CD14-positive monocyte (primary cell): ENCODE measurements around the gene LOXHD1. TPM values are rescaled to one million over a fixed set of nuclear protein-coding genes. Genes with fewer than 3 reads are reported as not detected.

Experiments used
- DNase-seq, 3 donors: peaks; one replicate each; pipeline ENCODE4 v3.0.0-alpha.2; 2011 to 2022
- H2AFZ ChIP-seq: 2 replicates; pipeline ENCODE4 v1.6.0; 2012; ENCODE audit warnings: mild to moderate bottlenecking, low read depth, low read length, inconsistent platforms; ENCODE audit not compliant: insufficient read depth, poor library complexity, severe bottlenecking
- H3K27ac ChIP-seq, 2 donors: 1 replicate in 1 of 2; 2 replicates in 1 of 2; pipeline ENCODE4 v1.5.1; 2012 to 2013; ENCODE audit warnings: low read length in 2 of 2, control low read depth in 1 of 2, inconsistent platforms in 1 of 2, low read depth in 1 of 2, mild to moderate bottlenecking in 1 of 2
- H3K27me3 ChIP-seq, 2 donors: one replicate each; pipeline versions ENCODE4 v1.6.0 to v1.6.1; 2011 to 2013; ENCODE audit warnings: low read length in 2 of 2; ENCODE audit not compliant: control insufficient read depth in 2 of 2, insufficient read depth in 2 of 2
- H3K36me3 ChIP-seq, 2 donors: replicated peaks in 1 of 2; 1 replicate in 1 of 2; 2 replicates in 1 of 2; pipeline versions ENCODE4 v1.5.1 to v1.6.1; 2012 to 2013; ENCODE audit warnings: low read length in 2 of 2, control low read depth in 1 of 2, inconsistent platforms in 1 of 2, mild to moderate bottlenecking in 1 of 2; ENCODE audit not compliant: insufficient read depth in 2 of 2, control insufficient read depth in 1 of 2
- H3K4me1 ChIP-seq, 2 donors: 1 replicate in 1 of 2; 2 replicates in 1 of 2; pipeline versions ENCODE4 v1.5.1 to v1.6.1; 2012 to 2013; ENCODE audit warnings: low read length in 2 of 2, control low read depth in 1 of 2, inconsistent platforms in 1 of 2, mild to moderate bottlenecking in 1 of 2, moderate library complexity in 1 of 2; ENCODE audit not compliant: insufficient read depth in 2 of 2, control insufficient read depth in 1 of 2
- H3K4me2 ChIP-seq: replicated peaks from 2 replicates; pipeline ENCODE3; 2012; ENCODE audit warnings: low read length, moderate library complexity, mild to moderate bottlenecking; ENCODE audit not compliant: poor library complexity, severe bottlenecking; ENCODE audit errors: extremely low read depth
- H3K4me3 ChIP-seq, 3 experiments: fragments of 200-600 bp in 1 of 3; sonication (generic) in 1 of 3; replicated peaks in 1 of 3; 1 replicate in 2 of 3; 2 replicates in 1 of 3; pipeline ENCODE4 v1.5.1; 2011 to 2013; ENCODE audit warnings: low read length in 3 of 3, mild to moderate bottlenecking in 3 of 3, control low read depth in 2 of 3, low read depth in 2 of 3, inconsistent platforms in 1 of 3, moderate library complexity in 1 of 3
- H3K79me2 ChIP-seq: 2 replicates; pipeline ENCODE4 v1.6.0; 2012; ENCODE audit warnings: mild to moderate bottlenecking, control low read depth, inconsistent platforms, low read length, moderate library complexity; ENCODE audit not compliant: insufficient read depth
- H3K9ac ChIP-seq: 2 replicates; pipeline ENCODE4 v1.6.0; 2017; ENCODE audit warnings: low read length, mild to moderate bottlenecking; ENCODE audit not compliant: insufficient read depth, poor library complexity, severe bottlenecking
- H3K9me3 ChIP-seq, 2 donors: replicated peaks in 1 of 2; 1 replicate in 1 of 2; 2 replicates in 1 of 2; pipeline versions ENCODE4 v1.5.1 to v1.6.1; 2012 to 2013; ENCODE audit warnings: low read length in 2 of 2, control low read depth in 1 of 2; ENCODE audit not compliant: control insufficient read depth in 1 of 2, insufficient read depth in 1 of 2
- H4K20me1 ChIP-seq: 2 replicates; pipeline ENCODE4 v1.6.0; 2012; ENCODE audit warnings: mild to moderate bottlenecking, low read length, control low read depth, moderate library complexity; ENCODE audit not compliant: insufficient read depth
- H3K27ac Mint-ChIP-seq, 7 donors: one replicate each; pipeline ENCODE4 v1.8.0; 2020; ENCODE audit warnings: mild to moderate bottlenecking in 7 of 7, mixed read lengths in 7 of 7, moderate library complexity in 6 of 7, inconsistent platforms in 2 of 7
- H3K27me3 Mint-ChIP-seq, 3 donors: one replicate each; pipeline ENCODE4 v1.8.0; 2021 to 2022; ENCODE audit warnings: low read depth in 3 of 3, mild to moderate bottlenecking in 3 of 3, mixed read lengths in 3 of 3, moderate library complexity in 3 of 3, inconsistent platforms in 1 of 3
- H3K36me3 Mint-ChIP-seq, 2 donors: one replicate each; pipeline ENCODE4 v1.8.0; 2020; ENCODE audit warnings: mixed read lengths in 2 of 2, inconsistent platforms in 1 of 2, mild to moderate bottlenecking in 1 of 2
- H3K4me1 Mint-ChIP-seq: one replicate; pipeline ENCODE4 v1.8.0; 2020; ENCODE audit warnings: mild to moderate bottlenecking, mixed read lengths
- H3K4me3 Mint-ChIP-seq, 2 donors: one replicate each; pipeline ENCODE4 v1.8.0; 2020; ENCODE audit warnings: mild to moderate bottlenecking in 2 of 2, mixed read lengths in 2 of 2, moderate library complexity in 1 of 2
- H3K9me3 Mint-ChIP-seq, 7 donors: one replicate each; pipeline ENCODE4 v1.8.0; 2020 to 2022; ENCODE audit warnings: mixed read lengths in 7 of 7, mild to moderate bottlenecking in 6 of 7, moderate library complexity in 6 of 7, inconsistent platforms in 2 of 7
- WGBS: methylation state at CpG from one replicate; pipeline ENCODE4 v1.1.5; 2013; ENCODE audit warnings: missing lambda C conversion rate; ENCODE audit not compliant: insufficient coverage; 5-methylcytosine and 5-hydroxymethylcytosine counted together
- intact Hi-C, 2 donors: fragments of 100-400 bp; cut with micrococcal nuclease; formaldehyde crosslinking; loops; one replicate each; pipeline versions ENCODE4 v1.15.0 to v1.15.1; 2023
- polyA plus RNA-seq, 3 donors: library from polyadenylated mRNA; depleted of rRNA in 1 of 3; unstranded in 2 of 3; stranded (reverse) in 1 of 3; fragments of 300-500 nt in 2 of 3; fragments of >200 nt in 1 of 3; fragmentation: Illumina TruSeq in 2 of 3; gene quantifications; 1 replicate in 2 of 3; 2 replicates in 1 of 3; pipeline ENCODE4 v1.2.3, GENCODE V29; 2012 to 2021
- TF ChIP-seq, protein P1 (sequence below): fragments of 200-600 bp; IDR thresholded peaks from one replicate; pipeline ENCODE4 v1.8.0; 2022; ENCODE audit warnings: antibody characterized with exemption, mild to moderate bottlenecking

LOXHD1 gene
- polyA plus RNA-seq, 3 donors = 0.33 to 10.9 (median 0.61) TPM

DNA sequence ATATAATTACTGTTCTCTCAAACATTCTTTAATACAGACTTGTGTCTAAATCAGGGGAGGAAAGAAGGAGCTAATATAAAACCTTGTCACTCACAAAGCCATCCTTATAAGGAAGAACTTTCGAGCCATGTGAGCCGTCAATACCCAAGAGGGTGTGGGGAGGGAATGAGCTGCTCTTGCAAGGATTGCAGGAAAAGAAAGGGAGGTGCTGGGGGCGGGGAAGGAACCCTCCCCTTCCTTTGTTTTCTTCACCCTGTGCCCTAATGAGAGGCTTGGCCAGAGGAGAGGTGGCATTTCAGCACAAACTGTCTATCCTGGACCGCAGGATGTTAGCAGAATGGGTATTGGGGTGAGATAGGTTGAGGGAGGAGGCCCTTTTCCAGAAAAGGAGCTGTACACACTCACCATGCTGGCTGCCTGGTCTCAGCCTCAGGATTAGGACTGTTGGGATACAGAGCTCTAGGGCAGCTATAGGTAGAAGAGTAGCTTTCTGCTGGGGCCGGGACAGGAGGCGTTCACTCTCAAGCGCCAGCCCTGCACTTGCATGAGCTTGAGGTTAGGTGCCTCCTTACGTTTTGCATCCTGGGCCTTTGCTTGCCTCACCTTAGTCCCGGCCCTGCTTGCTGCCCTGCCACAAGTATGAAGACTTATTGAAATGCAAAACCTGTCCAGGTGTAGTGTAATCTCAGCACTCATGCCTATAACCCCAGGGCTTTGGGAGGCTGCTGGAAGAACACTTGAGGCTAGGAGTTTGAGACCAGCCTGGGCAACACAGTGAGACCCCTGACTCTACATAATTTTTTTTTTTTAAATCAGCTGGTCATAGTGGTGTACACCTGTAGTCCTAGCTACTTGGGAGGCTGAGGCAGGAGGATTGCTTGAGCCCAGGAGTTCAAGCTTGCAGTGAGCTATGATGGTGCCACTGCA is 190.5 kb downstream of the LOXHD1 start:
- H3K9me3 ChIP-seq = no peaks in the 10 kb centered on the region
- no peaks in the 10 kb centered on the region for H3K36me3 ChIP-seq
- Mint-ChIP-seq H3K27ac (no peak overlapping the region), H3K36me3 (no peaks in the 10 kb centered on the region), H3K4me1 (no peaks in the 10 kb centered on the region), H3K27me3 (peaks cover 6 to 15% (median 6%) of the 10 kb centered on the region in 3 donors), H3K4me3 (no peak overlapping the region), H3K9me3 (peaks cover 0 to 1% (median 0%) of the 10 kb centered on the region in 7 donors)
- no peaks in the 10 kb centered on the region for H3K79me2 ChIP-seq
- TF ChIP-seq, protein P1, sequence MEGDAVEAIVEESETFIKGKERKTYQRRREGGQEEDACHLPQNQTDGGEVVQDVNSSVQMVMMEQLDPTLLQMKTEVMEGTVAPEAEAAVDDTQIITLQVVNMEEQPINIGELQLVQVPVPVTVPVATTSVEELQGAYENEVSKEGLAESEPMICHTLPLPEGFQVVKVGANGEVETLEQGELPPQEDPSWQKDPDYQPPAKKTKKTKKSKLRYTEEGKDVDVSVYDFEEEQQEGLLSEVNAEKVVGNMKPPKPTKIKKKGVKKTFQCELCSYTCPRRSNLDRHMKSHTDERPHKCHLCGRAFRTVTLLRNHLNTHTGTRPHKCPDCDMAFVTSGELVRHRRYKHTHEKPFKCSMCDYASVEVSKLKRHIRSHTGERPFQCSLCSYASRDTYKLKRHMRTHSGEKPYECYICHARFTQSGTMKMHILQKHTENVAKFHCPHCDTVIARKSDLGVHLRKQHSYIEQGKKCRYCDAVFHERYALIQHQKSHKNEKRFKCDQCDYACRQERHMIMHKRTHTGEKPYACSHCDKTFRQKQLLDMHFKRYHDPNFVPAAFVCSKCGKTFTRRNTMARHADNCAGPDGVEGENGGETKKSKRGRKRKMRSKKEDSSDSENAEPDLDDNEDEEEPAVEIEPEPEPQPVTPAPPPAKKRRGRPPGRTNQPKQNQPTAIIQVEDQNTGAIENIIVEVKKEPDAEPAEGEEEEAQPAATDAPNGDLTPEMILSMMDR = no peak
- DNase-seq = no peak
- H3K9ac ChIP-seq = no peak overlapping the region
- no peak overlapping the region for H3K4me3 ChIP-seq
- H3K27me3 ChIP-seq = no peaks in the 10 kb centered on the region
- no peak overlapping the region for H3K27ac ChIP-seq
- H4K20me1 ChIP-seq = no peaks in the 10 kb centered on the region
- 88% methylated on average over 4 of the region's 9 CpGs for WGBS
- no peak overlapping the region for H2AFZ ChIP-seq
- intact Hi-C loops = no loop called here
- no peak overlapping the region for H3K4me2 ChIP-seq
- no peaks in the 10 kb centered on the region for H3K4me1 ChIP-seq

DNA sequence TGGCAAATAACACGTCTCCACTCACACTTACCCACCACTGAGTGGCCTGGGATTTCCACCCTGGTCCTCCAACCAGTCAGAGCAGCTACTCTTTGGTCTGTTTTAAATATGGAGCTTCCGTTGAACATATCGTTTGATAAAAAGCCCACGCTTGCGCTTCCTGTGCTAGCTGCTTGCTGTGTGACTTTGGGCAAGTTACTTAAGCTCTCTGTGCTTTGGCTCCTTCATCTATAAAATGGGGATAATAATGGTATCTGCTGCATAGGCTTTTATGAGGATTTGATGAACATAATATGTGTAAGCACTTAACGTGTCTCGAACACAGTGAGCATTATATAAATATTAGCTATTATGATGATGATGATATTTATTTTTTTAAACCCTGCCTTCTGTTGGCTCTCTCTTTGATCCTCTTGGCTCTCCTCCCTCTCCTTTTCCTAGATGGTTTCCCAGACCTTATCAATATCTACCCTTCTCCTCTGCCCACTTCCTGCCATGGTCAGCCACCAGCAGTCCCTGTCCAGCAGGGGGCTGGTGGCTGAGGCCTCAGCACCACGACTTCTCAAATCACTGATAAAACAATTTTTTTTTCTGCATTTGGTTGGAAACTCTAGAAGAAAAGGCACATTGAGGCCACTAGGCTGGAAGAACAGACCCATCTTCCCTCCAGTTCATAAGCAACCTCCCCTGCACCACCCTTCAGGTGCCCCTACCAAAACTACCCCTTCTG is 191.9 kb downstream of the LOXHD1 start:
- Histone ChIP-seq H3K27me3 (no peaks in the 10 kb centered on the region), H4K20me1 (no peaks in the 10 kb centered on the region), H3K79me2 (no peaks in the 10 kb centered on the region), H3K4me3 (no peak overlapping the region), H3K36me3 (no peaks in the 10 kb centered on the region), H2AFZ (no peak overlapping the region), H3K9me3 (no peaks in the 10 kb centered on the region), H3K4me1 (no peaks in the 10 kb centered on the region), H3K9ac (no peak overlapping the region), H3K4me2 (no peak overlapping the region), H3K27ac (no peak overlapping the region)
- peaks cover 4 to 19% (median 11%) of the 10 kb centered on the region in 3 donors for H3K27me3 Mint-ChIP-seq
- intact Hi-C loops = no loop called here
- H3K36me3 Mint-ChIP-seq = no peaks in the 10 kb centered on the region
- DNase-seq = no peak
- WGBS = 81% methylated on average over 6 of the region's 8 CpGs
- peak overlapping the region in 1 of 2 donors; percentile 12 for H3K4me3 Mint-ChIP-seq
- no peak overlapping the region for H3K27ac Mint-ChIP-seq
- no peaks in the 10 kb centered on the region for H3K4me1 Mint-ChIP-seq
- H3K9me3 Mint-ChIP-seq = peaks cover 0 to 1% (median 0%) of the 10 kb centered on the region in 7 donors
- TF ChIP-seq, protein P1 = no peak
